ENCODE measurements around the gene ACSM3. TPM values are rescaled to one million over a fixed set of nuclear protein-coding genes. Genes with fewer than 3 reads are reported as not detected.

Gene ACSM3
- total and polyA plus RNA-seq, 9 of the 15 experiments (the other 6 are each of a cell fraction or from before 2014, with no cell fraction given) = 112 to 420 (median 182) TPM

GRCh38 chr16:20747030-20747816 lies 16.6 kb upstream of the ACSM3 start (continued):
- TF ChIP-seq PTTG1 (tag; IDR thresholded peaks at IDR 0.05; ENCODE audit: low read depth) = no peak
- TF ChIP-seq HCFC1 (IDR thresholded peaks at IDR 0.05; ENCODE audit: low read depth, low read length) = no peak
- no peak for TF ChIP-seq ZKSCAN1 (IDR thresholded peaks at IDR 0.05; ENCODE audit: low read depth, low read length)
- no peak for TF ChIP-seq ZNF263 (CRISPR knock-in tag; IDR thresholded peaks at IDR 0.05; ENCODE audit: borderline replicate concordance)
- TF ChIP-seq PURB (CRISPR knock-in tag; IDR thresholded peaks at IDR 0.05; ENCODE audit: low read depth) = no peak
- TF ChIP-seq ZNF146 (CRISPR knock-in tag; IDR thresholded peaks at IDR 0.05; ENCODE audit: unreplicated experiment) = no peak
- no peak for TF ChIP-seq E4F1 (CRISPR knock-in tag; IDR thresholded peaks at IDR 0.05; ENCODE audit: borderline replicate concordance)
- peak in 1 of 2 experiments; percentile 75; a peak in 2 of 4 replicates for TF ChIP-seq RCOR1 (IDR thresholded peaks at IDR 0.05; ENCODE audit: borderline replicate concordance in 1 of 2, low read depth in 2 of 2, low read length in 2 of 2)
- TF ChIP-seq TBL1XR1 (IDR thresholded peaks at IDR 0.05; ENCODE audit: low read length in 2 of 2) = peak in 1 of 2 experiments; percentile 94; a peak in 3 of 4 replicates
- TF ChIP-seq ZNF76 (CRISPR knock-in tag; IDR thresholded peaks at IDR 0.05; ENCODE audit: borderline replicate concordance) = no peak
- no peak for TF ChIP-seq NR2C2 (CRISPR knock-in tag; IDR thresholded peaks at IDR 0.05)
- TF ChIP-seq NR2C2 (tag; IDR thresholded peaks at IDR 0.05) = no peak; the same call in 1 of the 2 replicates
- TF ChIP-seq ZNF717 (CRISPR knock-in tag; IDR thresholded peaks at IDR 0.05) = no peak
- TF ChIP-seq CHD2 (IDR thresholded peaks at IDR 0.05; ENCODE audit: low read depth, low read length) = no peak
- no peak for TF ChIP-seq TAF15 (IDR thresholded peaks at IDR 0.05; ENCODE audit: low read depth, low read length)
- TF ChIP-seq CREBBP (IDR thresholded peaks at IDR 0.05; ENCODE audit: low read depth, low read length) = no peak
- no peak for TF ChIP-seq FOXJ3 (CRISPR knock-in tag; IDR thresholded peaks at IDR 0.05)
- TF ChIP-seq ZNF124 (CRISPR knock-in tag; IDR thresholded peaks at IDR 0.05) = no peak
- TF ChIP-seq HDAC1 (IDR thresholded peaks at IDR 0.05) = no peak; a peak in 1 of 4 replicates
- peak; percentile 97 for TF ChIP-seq SOX6 (IDR thresholded peaks at IDR 0.05)
- TF ChIP-seq ZNF274 (IDR thresholded peaks at IDR 0.05; ENCODE audit: borderline replicate concordance, low read depth, low read length) = peak; percentile 46; the same call in 1 of the 2 replicates
- no peak for TF ChIP-seq CHCHD3 (CRISPR knock-in tag; IDR thresholded peaks at IDR 0.05)
- TF ChIP-seq ZNF639 (CRISPR knock-in tag; conservative IDR thresholded peaks at IDR 0.05 in 1 of 2, IDR thresholded peaks at IDR 0.05 in 1 of 2) = peak in 1 of 2 experiments; percentile 90; a peak in 2 of 4 replicates
- TF ChIP-seq HNRNPH1 (optimal IDR thresholded peaks at IDR 0.05; ENCODE audit: low read depth, low read length) = no peak

All from K562 (cell line).